DOHH2 (cell line): ENCODE results near the gene CEACAM19.

ENCODE experiments used
- H3F3A ChIP-seq: fragments of 200-600 bp; sonication (generic), shearing (Covaris generic); 2 replicates; pipeline ENCODE4 v1.6.0; 2016; ENCODE audit warnings: antibody characterized with exemption, mild to moderate bottlenecking; ENCODE audit not compliant: control insufficient read depth, insufficient read depth
- H3K27ac ChIP-seq: fragments of 200-600 bp; sonication (generic); 2 replicates; pipeline ENCODE4 v1.5.1; 2014; ENCODE audit warnings: low read depth, mild to moderate bottlenecking, low read length, moderate library complexity
- H3K27me3 ChIP-seq: fragments of 200-600 bp; sonication (generic); 2 replicates; pipeline ENCODE4 v1.6.1; 2014; ENCODE audit warnings: mild to moderate bottlenecking, low read length, mixed read lengths; ENCODE audit not compliant: control insufficient read depth
- H3K36me3 ChIP-seq: fragments of 200-600 bp; sonication (generic); 2 replicates; pipeline ENCODE4 v1.6.1; 2014; ENCODE audit warnings: mild to moderate bottlenecking, low read length, moderate library complexity, mixed read lengths; ENCODE audit not compliant: control insufficient read depth
- H3K4me1 ChIP-seq: fragments of 200-600 bp; sonication (generic); 2 replicates; pipeline ENCODE4 v1.6.1; 2014; ENCODE audit warnings: mild to moderate bottlenecking, low read length, mixed read lengths; ENCODE audit not compliant: control insufficient read depth
- H3K4me2 ChIP-seq: fragments of 200-600 bp; sonication (generic); 2 replicates; pipeline ENCODE4 v1.6.0; 2014; ENCODE audit warnings: mild to moderate bottlenecking, low read length, moderate library complexity
- H3K4me3 ChIP-seq: fragments of 200-600 bp; sonication (generic); 2 replicates; pipeline ENCODE4 v1.5.1; 2014; ENCODE audit warnings: mild to moderate bottlenecking, low read length, mixed read lengths
- H3K79me2 ChIP-seq: fragments of 200-600 bp; sonication (generic); 2 replicates; pipeline ENCODE4 v1.6.1; 2014; ENCODE audit warnings: mild to moderate bottlenecking, low read length, mixed read lengths; ENCODE audit not compliant: control insufficient read depth
- H3K9me2 ChIP-seq: fragments of 200-600 bp; sonication (generic); replicated peaks from 2 replicates; pipeline ENCODE4 v1.6.1; 2014; ENCODE audit warnings: mild to moderate bottlenecking, low read length, mixed read lengths; ENCODE audit not compliant: control insufficient read depth
- H3K9me3 ChIP-seq: fragments of 200-600 bp; sonication (generic); 2 replicates; pipeline ENCODE4 v1.6.1; 2014; ENCODE audit warnings: antibody characterized with exemption, low read length, mixed read lengths; ENCODE audit not compliant: control insufficient read depth, insufficient read depth
- H4K20me1 ChIP-seq: fragments of 200-600 bp; sonication (generic); 2 replicates; pipeline ENCODE4 v1.6.0; 2014; ENCODE audit warnings: low read depth, mild to moderate bottlenecking, antibody characterized with exemption, low read length, moderate library complexity; ENCODE audit not compliant: control insufficient read depth, insufficient read depth
- CTCF ChIP-seq: fragments of 200-600 bp; sonication (generic); IDR thresholded peaks from one replicate; pipeline ENCODE4 v1.5.1; 2014; ENCODE audit warnings: antibody characterized with exemption, mild to moderate bottlenecking, low read depth, low read length; ENCODE audit not compliant: poor library complexity, severe bottlenecking
- EZH2phosphoT487 ChIP-seq: fragments of 200-600 bp; sonication (generic); IDR thresholded peaks from 2 replicates; pipeline ENCODE4 v1.6.1; 2017; ENCODE audit warnings: borderline replicate concordance, mild to moderate bottlenecking, antibody characterized with exemption, low read length, moderate library complexity, mixed read lengths

The CEACAM19 gene

GRCh38 chr19:44712864-44713515, 41.7 kb downstream of the CEACAM19 start:
- Histone ChIP-seq H3F3A (no peaks in the 10 kb centered on the region), H3K9me3 (no peaks in the 10 kb centered on the region), H3K4me1 (no peaks in the 10 kb centered on the region), H3K4me2 (no peak overlapping the region), H3K4me3 (no peak overlapping the region), H3K36me3 (no peaks in the 10 kb centered on the region), H3K27ac (no peak overlapping the region), H4K20me1 (no peaks in the 10 kb centered on the region), H3K27me3 (no peaks in the 10 kb centered on the region), H3K79me2 (no peaks in the 10 kb centered on the region), H3K9me2 (no peaks in the 10 kb centered on the region)
- no peak for TF ChIP-seq CTCF

GRCh38 chr19:44714597-44715169, 43.4 kb downstream of the CEACAM19 start:
- no peaks in the 10 kb centered on the region for H3K9me2 ChIP-seq
- no peak for TF ChIP-seq EZH2phosphoT487
- no peak overlapping the region for H3K4me3 ChIP-seq
- H3K4me2 ChIP-seq, result no peak overlapping the region
- no peaks in the 10 kb centered on the region for H3K79me2 ChIP-seq
- H3K27ac ChIP-seq, result no peak overlapping the region
- no peaks in the 10 kb centered on the region for H3K4me1 ChIP-seq
- H3K36me3 ChIP-seq, result no peaks in the 10 kb centered on the region
- no peaks in the 10 kb centered on the region for H3K27me3 ChIP-seq
- H4K20me1 ChIP-seq, result no peaks in the 10 kb centered on the region
- no peaks in the 10 kb centered on the region for H3K9me3 ChIP-seq
- H3F3A ChIP-seq, result no peaks in the 10 kb centered on the region

- H3K9me3 ChIP-seq, result no peaks in the 10 kb centered on the region
These were observed 46.3 kb downstream of the CEACAM19 start for GRCh38 chr19:44717603-44718002.

More at GRCh38 chr19:44717603-44718002, 46.3 kb downstream of the CEACAM19 start:
- TF ChIP-seq EZH2phosphoT487 (no peak), CTCF (no peak)
- no peaks in the 10 kb centered on the region for H3K9me2 ChIP-seq
- H3K4me3 ChIP-seq, result no peak overlapping the region
- peaks cover 4% of the 10 kb centered on the region for H3K27me3 ChIP-seq
- H3K4me1 ChIP-seq, result peaks cover 20% of the 10 kb centered on the region
- H3F3A ChIP-seq, result no peaks in the 10 kb centered on the region
- no peaks in the 10 kb centered on the region for H4K20me1 ChIP-seq
- H3K36me3 ChIP-seq, result no peaks in the 10 kb centered on the region
- no peak overlapping the region for H3K27ac ChIP-seq
- no peaks in the 10 kb centered on the region for H3K79me2 ChIP-seq
- no peak overlapping the region for H3K4me2 ChIP-seq
